Inflammatory macrophage treated with lipopolysaccharide for 1 hour (primary cell): Measurements from ENCODE around the gene FOXA3.

ENCODE experiments used
- DNase-seq, 2 donors: peaks; one replicate each; pipeline ENCODE4 v3.0.0-alpha.2; 2020 to 2022

FOXA3 gene

DNA sequence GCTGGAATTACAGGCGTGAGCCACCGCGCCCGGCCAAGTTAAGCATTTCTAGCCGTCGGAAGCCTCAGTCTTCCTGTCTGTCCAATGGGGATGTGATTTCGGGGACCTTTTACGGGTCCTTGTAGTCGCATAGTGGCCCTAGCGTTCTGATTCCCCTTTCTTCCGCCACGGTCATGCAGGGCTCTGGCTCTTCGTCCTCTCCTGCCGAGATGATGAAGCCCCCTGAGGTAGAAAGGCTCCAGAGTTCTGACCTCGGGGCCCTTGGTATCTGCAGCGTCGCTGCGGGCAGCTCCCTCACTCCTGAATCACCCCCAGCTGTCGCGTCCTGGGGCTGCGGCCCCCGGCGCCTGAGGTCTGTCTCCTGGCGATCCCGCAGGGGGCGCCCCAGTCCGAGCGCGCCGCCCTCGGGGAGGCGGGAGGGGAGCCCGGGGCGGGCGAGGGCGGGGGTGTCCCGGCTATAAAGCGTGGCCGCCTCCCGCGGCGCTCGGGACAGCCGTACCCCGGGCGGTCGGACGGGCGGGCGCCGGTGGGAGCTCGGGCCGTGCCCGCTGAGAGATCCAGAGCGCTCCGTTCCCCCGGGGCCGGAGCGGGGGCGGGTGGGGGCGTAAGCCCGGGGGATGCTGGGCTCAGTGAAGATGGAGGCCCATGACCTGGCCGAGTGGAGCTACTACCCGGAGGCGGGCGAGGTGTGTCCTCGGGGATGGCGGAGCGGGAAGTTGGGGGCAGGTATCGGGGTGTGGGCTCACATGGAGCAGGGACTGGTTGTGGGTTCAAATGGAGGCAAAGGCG lies at the start of gene FOXA3:
FOXA3 (plus strand) TSS at position 487 of the 789 bp plus-strand sequence; CDS start at position 618, 131 bp downstream.
- peak; percentile 11 to 29 for DNase-seq

DNA sequence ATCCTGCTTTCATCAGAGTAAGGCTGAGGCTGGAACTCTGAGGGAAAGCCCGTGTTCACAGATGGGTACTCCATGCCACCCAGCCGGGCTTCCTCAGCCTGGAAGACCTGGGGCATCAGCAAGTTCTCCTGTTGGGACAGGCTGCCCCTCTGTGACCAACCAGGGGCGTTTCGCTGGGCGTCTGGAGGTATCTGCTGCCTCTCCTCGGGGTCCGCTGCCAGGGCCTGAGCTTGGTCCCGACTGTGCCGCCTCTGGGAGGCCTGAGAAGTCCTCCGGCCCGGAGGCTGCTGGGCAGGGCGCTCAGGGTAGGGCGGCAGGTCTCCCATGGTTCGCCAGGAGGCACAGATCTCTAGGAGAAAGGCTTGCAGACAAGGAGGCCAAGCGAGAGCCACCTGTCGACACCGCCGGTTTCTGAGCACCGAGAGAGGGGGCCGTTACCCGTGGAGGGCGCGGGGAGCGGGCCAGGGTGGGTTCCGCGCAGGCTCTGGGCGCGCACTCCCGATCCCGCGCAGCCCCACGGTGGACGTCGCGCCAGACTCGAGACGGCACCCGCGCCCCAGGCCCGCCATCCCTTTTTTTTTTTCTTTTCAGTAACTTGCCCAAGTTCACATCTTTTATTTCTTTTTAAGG lies 49.2 kb upstream of the FOXA3 start, which contains the start of gene RSPH6A:
RSPH6A (minus strand) TSS at position 458 of the 630 bp plus-strand sequence; CDS start at position 326, 132 bp downstream.
- DNase-seq, result no peak

DNA sequence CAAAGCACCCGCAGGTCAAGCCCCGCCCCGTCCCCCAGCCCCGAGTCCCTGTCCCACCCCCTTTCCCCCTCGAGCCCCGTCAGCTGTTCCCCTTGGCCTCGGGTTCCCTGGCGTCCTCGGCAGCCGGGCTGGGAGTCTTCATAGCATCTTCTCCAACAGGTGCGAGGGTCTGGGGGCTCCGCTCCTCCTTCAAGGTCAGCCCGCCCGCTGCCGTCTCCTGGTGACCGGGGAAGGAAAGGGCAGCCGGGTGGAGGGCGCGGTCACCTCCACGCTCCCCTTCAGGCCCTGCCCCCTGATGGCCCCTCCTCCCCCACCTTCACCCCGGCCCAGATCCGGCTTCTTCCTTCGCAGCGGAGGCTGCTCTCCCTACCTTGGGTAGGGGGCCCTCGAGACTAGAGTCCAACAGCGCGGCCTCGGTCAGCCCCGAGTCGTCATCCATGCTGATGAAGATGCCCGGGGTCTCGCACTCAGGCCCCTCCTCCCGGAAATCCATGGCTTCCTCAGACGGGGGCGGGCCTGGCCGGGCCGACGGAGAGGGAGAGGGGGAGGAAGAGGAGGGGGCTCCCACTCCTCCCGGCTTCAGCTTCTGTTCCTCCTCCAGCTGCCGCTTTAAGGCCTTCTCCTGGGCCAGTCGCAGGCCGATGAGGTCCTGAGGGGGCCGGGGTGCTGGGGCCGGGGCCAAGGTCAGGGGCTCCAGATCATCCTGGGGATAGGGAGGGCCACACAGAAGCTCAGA lies 48.5 kb upstream of the FOXA3 start:
- DNase-seq, result no peak

GRCh38 chr19:45816236-45817009 lies 47.7 kb upstream of the FOXA3 start:
- no peak for DNase-seq

DNA sequence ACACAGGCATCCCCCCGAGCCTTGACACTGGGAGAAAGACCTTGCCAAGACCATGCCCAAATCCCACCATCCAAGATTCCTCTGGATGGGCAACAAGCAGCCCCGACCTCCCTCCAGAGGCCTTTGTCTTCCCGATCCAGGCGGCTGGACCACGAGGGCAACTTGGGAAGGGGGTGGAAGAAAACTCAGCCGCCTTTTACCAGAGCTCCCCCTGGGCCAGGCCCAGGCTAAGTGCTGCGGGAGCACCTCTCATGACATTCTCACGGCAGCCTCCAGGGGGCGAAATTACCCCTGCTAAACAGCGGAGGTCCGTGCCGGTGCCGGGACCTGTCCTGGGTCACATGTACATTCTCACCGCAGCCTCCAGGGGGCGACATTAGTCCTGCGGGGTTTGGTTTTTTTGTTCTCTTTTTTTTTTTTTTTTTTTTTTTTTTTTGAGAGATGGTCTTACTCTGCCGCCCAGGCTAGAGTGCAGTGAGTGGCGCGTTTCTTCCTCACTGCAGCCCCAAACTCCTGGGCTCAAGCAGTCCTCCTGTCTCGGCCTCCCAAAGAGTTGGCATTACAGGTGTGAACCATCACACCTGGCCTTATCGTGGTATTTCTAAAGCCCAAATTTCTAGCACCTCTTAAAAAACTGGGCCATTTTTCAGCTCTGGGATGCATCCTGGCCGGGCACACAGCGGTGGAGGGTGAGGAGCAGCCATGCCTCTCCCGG lies 47.0 kb upstream of the FOXA3 start:
- peak; percentile 80 to 99 for DNase-seq

DNA sequence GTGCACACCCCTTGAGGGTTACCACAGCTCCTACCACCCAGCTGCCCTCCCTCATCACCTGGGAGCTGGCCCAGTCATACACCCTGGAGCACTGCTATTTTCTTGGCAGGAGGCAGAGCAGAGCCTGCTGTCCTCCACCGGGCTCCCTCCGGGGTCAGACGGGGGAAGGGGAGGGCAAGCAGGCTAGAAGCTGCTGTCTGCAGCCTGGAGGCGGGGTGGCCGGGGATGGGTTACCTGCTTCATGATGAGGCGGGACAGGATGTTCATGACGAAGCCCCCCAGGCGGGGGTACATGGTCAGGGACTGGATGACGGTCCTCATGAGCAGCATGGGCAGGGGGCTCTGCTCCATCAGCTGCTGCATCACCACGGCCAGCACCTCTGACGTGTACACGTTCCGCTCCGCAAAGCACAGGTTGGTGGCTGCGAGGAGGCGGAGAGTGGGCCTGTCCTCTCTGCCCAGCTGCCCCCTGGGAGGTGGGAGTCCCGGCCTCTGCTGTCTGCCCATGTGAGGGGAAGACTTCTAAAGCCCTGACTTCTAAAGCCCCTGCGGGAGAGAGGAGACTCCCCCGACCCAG lies 46.3 kb upstream of the FOXA3 start:
- DNase-seq, result no peak

DNA sequence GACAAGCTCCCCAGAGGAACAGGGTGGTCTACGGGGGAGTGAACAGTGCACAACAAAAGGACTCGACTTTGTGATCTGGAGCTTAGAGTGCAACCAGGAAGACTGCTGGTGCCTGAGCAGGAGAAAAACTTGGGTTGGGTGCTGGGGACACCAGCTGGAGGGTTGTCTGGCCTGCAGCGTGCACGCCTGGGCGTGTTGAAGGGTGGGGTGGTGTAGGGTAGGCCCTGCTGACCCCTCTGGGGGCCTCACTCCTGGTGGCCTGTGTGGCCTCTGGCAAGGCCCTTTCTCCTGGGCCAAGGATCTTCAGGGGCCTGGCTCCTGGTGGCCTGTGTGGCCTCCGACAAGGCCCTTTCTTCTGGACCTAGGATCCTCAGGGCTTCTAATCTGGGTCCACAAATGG lies 44.4 kb upstream of the FOXA3 start:
- DNase-seq, result no peak

DNA sequence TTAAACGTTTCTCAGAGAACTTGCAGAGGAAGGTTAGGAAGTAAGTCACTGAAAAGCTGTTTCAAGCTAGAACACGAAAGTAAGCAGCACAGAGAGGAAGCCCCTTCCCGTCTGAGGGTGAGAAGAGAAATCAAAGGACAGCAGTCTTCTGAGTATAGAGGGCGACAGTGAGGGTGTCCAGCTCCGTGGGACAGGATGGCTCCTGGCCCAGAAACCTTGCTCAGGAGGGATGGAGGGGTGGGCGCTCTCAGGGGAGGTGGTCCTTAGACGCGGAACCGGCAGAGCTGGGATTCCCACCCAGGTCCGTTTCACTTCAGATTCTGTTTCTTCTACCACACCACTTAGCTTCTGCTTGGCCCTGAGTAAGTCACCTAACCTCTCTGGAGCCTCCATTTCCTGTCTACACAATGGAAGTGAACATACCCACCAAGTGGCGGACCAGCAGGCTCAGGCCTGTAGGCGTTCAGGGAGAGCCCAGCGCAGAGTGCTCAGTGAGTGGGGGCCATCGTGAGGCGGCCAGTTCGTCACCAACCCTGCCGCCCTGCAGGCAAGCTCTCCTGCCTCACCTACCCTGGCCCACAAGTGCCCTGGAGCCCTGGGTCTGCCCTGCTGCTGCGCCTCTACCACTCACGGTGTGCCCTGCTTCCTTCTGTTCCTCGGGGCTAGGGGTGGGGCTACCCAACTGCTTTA lies 43.6 kb upstream of the FOXA3 start:
- no peak for DNase-seq

DNA sequence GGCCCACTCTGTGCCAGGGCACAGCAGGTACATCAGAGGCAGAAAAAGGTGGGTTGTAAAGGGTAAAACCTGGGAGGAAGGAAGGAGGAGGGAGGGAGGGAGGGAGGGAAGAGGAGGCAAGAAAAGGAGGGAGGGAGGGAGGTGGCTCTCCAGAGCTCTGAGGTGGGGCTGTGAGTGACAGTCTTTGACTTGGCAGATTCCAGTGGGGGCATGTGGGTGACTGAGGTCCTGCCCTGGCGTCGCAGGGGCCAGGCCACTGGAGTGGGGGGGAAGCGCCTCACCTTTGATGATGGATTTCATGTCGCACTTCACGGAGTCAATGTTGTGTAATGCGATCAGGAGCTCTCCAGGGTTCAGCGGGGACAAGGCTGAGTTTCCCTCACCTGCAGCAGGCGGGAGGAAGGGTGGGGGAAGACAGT lies 43.0 kb upstream of the FOXA3 start:
- no peak for DNase-seq

DNA sequence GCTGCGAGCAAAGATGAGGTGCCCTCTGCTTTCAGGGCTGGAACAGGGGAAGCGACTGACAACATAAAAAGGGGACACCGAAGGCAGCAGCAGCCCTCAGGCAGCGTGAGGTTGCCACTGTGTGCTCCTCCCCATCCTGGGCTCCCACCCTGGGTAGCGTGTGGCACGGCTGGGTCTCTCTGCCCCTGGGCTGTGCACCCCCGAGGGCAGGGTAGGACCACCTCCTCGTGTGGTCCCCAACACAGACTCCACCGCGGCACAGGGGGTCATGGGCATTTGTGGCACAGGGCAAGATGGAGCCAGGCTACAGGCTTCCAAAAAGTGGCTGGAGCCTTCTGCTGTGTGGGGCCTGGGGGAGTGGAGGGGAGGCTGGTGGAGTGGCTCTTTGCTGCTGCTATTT lies 42.6 kb upstream of the FOXA3 start:
- no peak for DNase-seq

DNA sequence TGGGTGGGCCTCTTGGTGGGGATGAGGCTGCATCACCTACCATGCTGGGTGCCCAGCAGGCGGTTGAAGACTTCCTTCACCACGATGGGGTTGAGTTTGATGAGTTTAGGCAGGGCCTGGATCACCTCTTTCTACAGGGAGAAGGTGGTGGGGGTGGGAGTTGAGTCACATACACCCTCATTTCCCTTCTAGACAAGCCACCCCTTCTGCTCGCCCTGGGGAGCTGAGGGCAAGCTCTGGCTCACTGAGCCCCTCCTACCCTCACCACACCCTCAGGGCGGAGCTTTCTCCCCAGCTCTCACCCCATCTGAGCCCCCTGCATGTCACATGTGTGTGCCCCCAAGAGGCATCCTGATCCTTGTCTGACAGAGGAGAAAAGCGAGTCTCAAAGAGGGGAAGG lies 41.4 kb upstream of the FOXA3 start:
- no peak for DNase-seq

- DNase-seq, result no peak
These were observed 40.9 kb upstream of the FOXA3 start for GRCh38 chr19:45823182-45823581.

DNA sequence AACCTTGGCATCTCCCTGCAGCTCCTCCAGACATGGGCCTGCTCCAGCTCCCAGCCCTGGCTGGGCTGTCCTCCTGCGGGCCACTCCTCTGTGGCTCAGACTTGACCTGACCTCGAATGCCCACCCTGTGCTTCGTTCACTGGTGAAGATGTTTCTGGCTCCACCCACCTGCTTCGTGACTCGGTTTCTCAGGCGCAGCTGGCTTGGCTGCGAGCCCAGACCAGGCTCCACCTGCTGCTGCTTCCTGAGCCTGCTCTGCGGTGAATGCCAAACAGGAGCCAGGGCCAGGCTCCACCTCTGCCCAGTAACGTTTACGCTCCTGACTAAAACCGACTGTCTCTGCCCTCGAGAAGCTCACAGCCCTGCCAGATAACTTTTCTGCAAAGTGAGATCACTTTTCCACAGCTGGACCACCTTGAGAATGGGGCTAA lies 40.1 kb upstream of the FOXA3 start:
- no peak for DNase-seq

DNA sequence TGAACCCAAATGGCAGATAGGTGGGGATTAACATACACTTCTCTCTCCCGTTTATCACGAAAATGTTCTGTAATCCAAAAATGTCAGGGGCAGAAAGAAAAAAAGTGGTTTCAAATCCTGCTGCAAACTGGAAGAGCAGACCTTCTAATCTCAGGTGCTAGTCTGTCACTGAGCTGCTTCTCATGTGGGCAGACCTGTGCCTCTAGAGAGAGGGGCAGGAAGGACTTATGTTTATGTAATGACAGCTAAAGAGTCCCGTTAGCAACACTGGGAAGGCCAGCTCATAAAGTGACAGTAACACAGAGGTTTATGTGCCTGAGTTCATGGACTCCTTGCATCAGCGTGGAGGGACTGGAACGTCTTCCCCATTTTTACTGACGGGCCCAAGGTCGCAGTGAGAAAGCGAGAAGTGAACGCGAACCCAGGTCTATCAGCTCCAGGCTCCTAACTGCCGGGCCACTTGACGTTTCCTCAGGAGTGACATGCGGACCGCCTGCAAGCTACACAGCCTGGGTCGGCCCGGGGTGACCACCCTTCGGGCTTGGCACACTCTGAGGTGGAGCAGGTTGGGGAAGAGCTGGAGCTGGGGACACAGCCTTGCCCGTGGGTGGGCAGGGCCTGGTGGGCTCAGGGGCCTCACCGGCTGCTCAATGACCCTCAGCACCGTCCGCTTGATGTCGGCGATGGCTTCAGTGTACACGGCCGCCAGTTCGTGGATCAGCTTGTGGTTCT lies 39.4 kb upstream of the FOXA3 start:
- no peak for DNase-seq

GRCh38 chr19:45825263-45825605 lies 38.9 kb upstream of the FOXA3 start:
- DNase-seq, result no peak

DNA sequence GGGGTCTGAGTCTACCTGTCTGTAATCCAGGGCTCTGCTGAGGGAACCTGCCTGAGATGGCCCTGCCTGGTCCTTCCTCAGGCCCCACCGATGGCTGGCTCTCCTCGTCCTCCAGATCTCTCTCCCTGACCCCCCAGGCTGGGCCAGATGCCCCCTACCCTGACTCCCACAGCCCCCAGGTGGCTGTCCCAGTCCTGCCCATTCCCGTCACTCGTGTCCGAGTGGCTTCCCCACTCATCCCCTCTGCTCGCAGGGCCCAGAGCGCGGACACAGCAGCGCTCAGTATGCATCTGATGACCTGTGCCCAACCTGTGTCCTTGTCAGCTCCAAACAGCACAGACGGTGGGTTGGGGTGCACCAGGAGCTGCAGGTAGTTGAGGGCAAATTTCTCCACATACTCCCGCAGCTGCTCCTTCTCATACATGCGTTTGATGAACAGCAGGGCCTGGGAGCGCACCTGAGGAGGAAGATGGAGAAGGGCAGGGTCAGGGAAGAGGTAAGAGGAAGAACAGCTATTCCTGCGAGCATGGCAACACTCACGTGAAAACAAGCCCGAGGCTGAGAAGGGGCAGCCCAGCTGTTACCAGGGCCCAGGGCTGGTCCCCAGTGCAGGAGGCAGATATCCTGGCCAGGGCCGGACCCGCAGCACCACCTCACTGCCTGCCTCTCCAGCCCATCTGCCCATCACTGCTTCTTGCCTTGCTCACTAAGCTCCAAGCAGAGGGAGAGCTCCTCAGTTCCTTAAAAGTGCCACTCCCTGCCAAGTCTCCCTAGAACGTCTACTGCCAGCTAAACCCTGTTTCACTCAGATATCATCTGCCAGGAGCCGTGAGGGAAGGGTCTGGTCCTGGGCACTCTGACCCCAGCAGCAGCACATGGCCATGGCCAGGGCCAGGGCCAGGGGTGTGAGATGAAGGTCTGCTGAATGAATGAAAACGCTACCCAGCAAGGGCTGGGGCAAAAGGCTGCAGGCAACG lies 37.9 kb upstream of the FOXA3 start:
- DNase-seq, result no peak

- no peak for DNase-seq
These were observed 37.2 kb upstream of the FOXA3 start for GRCh38 chr19:45826934-45827333.

DNA sequence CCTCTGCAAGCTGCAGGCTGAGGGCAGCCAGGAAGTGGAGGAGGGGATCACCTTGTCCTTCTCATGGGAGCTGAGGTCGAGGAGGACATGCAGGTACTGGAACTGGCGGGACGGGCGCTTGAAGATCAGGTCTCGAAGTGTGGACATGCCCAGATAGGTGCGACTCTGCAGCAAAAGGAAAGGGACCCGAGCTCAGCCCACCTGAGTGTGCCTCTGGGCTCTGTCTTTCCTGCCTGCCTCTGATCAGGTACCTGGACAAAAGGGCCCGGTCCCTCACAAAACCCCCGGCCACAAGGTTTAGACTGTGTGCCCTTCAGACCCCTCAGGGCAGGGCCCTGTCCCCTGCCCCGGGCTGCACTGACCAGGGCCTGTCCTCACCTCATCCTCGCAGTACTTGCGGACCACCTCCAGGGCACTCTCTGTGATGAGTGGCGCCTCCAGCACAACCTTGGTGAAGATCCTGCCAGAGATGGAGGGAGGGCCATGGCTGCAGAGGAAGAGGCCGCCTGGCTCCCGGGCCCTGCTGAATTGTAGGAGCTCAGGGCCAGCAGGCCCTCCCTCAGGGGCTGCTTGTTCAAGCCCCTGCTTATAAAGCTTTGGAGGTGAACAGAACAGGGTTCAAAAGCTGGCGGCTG lies 36.5 kb upstream of the FOXA3 start:
- DNase-seq, result no peak

DNA sequence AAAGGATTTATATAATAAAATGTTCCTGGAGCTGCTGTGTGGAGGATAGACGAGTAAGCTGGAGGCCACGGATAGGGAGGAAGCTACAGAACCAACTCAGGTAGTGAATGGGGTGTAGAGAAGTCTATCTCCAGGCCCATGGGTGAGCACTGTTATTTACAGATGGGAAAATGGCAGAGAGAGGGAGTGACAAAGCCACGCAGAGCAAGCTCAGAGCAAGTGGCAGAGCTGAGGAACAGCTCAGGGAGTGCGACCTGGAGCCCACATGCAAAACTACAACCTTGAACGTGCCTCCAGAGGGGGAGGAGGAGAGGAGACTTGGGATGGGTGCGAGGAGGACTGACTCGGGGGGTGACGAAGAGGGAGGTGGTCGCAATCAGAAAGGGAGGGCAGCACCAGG lies 35.6 kb upstream of the FOXA3 start:
- no peak for DNase-seq
